Breast epithelium (tissue), 3 donors: ENCODE results near the gene TTC28.

Experiments
- CTCF ChIP-seq, 3 donors: fragments of 450-650 bp; IDR thresholded peaks; one replicate each; pipeline ENCODE4 v1.5.1; 2016 to 2017; ENCODE audit warnings: antibody characterized with exemption in 3 of 3, mild to moderate bottlenecking in 3 of 3, moderate library complexity in 3 of 3
- POLR2A ChIP-seq: fragments of 450-650 bp; IDR thresholded peaks from one replicate; pipeline ENCODE4 v1.6.1; 2016; ENCODE audit warnings: antibody characterized with exemption, mild to moderate bottlenecking, moderate library complexity

- no peak for TF ChIP-seq CTCF (IDR thresholded peaks at IDR 0.05)
- TF ChIP-seq POLR2A: no peak
Measured at GRCh38 chr22:28015046-28015425, 664.6 kb downstream of the TTC28 start.
